Hypothalamus (tissue), 51 donors: ENCODE results near the gene MSI2.

ENCODE experiments used
- DNase-seq, 51 donors: peaks; one replicate each; lab custom pipeline; 2025; lab: John Stamatoyannopoulos, UW

Gene MSI2

GRCh38 chr17:57599271-57600045 lies 343.1 kb downstream of the MSI2 start:
- DNase-seq = no peak

GRCh38 chr17:57600074-57600473 lies 343.8 kb downstream of the MSI2 start:
- no peak for DNase-seq

- DNase-seq = no peak
Observed at GRCh38 chr17:57601143-57601735, 344.9 kb downstream of the MSI2 start.

GRCh38 chr17:57602896-57603295 lies 346.6 kb downstream of the MSI2 start:
- no peak for DNase-seq

GRCh38 chr17:57603546-57603945 lies 347.2 kb downstream of the MSI2 start:
- no peak for DNase-seq

DNA sequence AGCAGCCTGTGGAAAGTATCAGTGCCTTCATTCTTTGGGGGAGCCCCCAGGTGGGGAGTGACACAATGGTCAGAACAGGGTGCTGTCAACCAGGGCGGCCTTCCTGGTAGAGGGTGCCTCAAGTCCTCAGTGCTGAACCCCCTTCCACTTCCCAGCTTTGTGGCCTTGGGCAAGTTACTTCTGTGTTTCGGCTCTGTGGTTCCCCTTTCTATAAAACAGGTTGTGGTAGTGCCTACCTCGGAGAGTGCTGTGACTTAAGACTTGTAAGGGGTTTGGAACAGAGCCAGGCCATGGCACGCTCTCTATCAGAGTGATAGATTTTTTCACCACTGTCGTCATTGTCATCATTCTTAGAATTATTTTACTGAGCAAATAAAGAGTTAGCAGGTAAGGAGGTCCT lies 347.7 kb downstream of the MSI2 start:
- no peak for DNase-seq

- peak in 31 of 51 donors; percentile 22 to 64 (median 41) for DNase-seq
Observed at GRCh38 chr17:57604771-57605674, 348.7 kb downstream of the MSI2 start.

GRCh38 chr17:57605675-57606105 lies 349.4 kb downstream of the MSI2 start:
- peak in 1 of 51 donors; percentile 68 for DNase-seq

- DNase-seq = no peak
Observed at GRCh38 chr17:57606111-57606875, 350.0 kb downstream of the MSI2 start.

GRCh38 chr17:57607553-57608120 lies 351.3 kb downstream of the MSI2 start:
- no peak for DNase-seq

DNA sequence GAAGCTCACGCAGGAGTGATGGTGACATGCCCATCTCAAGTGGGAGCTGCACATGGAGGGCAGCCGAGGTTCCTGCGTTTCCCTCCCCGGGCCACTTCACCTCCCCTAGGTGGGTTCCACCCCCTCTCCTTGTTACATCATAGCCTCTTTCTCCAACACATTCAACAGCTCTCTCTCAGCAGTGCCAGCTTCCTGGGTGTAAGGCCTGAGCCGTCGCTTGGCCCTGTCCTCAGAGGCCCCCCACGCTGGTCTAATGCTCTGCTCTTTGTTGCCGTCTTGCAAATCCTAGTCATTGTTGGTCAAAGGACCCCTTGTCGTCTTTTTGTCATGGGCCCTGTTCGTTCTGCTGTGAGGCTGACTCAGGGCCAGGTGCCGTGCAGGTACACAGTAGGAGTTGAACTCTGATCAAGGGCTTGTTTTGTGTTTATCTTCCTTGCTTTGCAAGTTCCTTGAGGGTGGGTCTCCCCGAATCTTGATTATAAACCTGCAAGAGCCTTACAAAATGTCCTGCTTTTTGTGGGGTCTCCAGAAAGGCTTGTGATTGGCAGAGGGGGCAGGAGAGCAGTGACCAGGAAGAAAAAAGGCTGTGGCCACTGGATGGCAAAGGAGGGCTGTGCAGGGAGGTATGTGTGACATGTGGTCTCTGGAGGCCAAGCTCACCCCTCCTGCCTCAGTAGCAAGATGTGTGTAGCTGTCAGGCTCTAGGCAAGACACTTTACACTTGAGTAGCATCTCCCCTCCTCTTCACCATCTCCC lies 352.2 kb downstream of the MSI2 start:
- DNase-seq = no peak

GRCh38 chr17:57609125-57609877 lies 353.0 kb downstream of the MSI2 start:
- DNase-seq = peak in 7 of 51 donors; percentile 23 to 65 (median 35)

GRCh38 chr17:57609878-57610270 lies 353.6 kb downstream of the MSI2 start:
- no peak for DNase-seq

GRCh38 chr17:57612202-57613071 lies 356.1 kb downstream of the MSI2 start:
- DNase-seq = no peak

DNA sequence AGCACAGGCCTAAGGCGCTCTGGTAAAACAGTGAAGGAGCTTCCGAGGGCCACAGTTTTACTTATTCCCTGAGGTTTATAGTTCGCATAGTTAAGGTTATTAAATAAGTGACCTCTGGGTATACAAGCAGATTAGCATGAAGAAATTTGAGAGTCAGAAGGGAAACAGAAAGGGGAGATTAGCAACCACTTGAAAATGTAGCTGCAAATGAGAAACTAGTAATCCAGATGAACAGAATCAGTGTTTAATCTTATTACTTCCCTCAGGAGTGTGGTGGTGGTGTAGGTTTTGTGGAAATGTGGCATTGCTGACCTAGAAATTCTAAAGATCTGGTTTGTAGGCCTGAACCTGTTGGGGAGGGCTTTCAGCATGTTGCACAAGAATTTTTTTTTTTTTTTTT lies 358.4 kb downstream of the MSI2 start:
- no peak for DNase-seq

- DNase-seq = no peak
Observed at GRCh38 chr17:57615836-57616757, 359.8 kb downstream of the MSI2 start.

DNA sequence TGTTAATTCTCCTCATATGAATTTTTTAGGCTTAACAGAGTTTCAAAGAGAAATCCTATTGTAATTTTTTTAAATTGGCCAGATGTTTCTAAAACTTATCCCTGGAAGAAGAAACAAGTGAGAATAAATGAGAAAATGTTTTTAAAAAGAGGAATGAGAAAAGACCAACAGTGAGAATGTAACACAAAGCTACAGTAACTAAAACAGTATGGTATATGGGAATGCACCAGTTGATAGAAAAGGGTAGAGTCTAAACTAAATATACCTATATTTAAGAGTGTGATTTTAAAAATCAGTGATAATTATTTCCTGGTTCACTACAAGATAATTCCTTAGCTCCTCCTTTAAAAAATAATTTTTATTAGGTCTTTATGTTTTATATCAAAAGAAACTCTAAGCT lies 360.9 kb downstream of the MSI2 start:
- DNase-seq = no peak
